HepG2 (cell line): ENCODE results near the gene DYSF. TPM values are rescaled to one million over a fixed set of nuclear protein-coding genes. Genes with fewer than 3 reads are reported as not detected.

Source experiments
- ATAC-seq: fragments of 200-7000 bp; cut with Tn5 transposase; 3 replicates; pipeline ENCODE4 v1.9.1; 2020; ENCODE audit warnings: mild to moderate bottlenecking, moderate library complexity
- BruUV-seq: library from RNA; stranded (reverse); fragments of 400-500 nt; replicated peaks from 2 replicates; lab custom pipeline; 2021; lab: Mats Ljungman, UMichigan
- CTCF ChIA-PET: fragments of 300-600 bp; formaldehyde crosslinking; extraction: SDS; loops from one replicate; lab custom pipeline; 2021; ENCODE audit warnings: low total read pairs, inconsistent platforms, low intra/inter-chr PET ratio; lab: Yijun Ruan, JAX
- POLR2A ChIA-PET: fragments of 350-600 bp; sonication (Branson Sonifier 250); formaldehyde crosslinking; loops from one replicate; lab custom pipeline; 2020; ENCODE audit warnings: antibody characterized with exemption, inconsistent platforms; lab: Yijun Ruan, JAX
- DNase-seq: peaks from one replicate; pipeline ENCODE4 v3.0.0-alpha.2; 2015; ENCODE audit warnings: low spot score
- FAIRE-seq: peaks from 3 replicates; lab custom pipeline; 2011; peaks lifted over from hg19 to GRCh38; lab: Jason Lieb, UNC
- H2AFZ ChIP-seq: one replicate; pipeline ENCODE4 v1.6.1; 2011; ENCODE audit warnings: low read length, inconsistent platforms
- H3K27ac ChIP-seq: fragments of 300-600 bp; 3 replicates; pipeline ENCODE4 v1.8.0; 2011; ENCODE audit warnings: mixed run types, mild to moderate bottlenecking, mixed read lengths, low read length, inconsistent platforms; ENCODE audit not compliant: insufficient read depth; ENCODE audit errors: extremely low read length
- H3K27me3 ChIP-seq, 2 experiments: fragments of 200-600 bp in 1 of 2; 2 replicates in 1 of 2; 3 replicates in 1 of 2; pipeline versions ENCODE4 v1.6.0 to v1.8.0; 2011; ENCODE audit warnings: low read length in 2 of 2, mild to moderate bottlenecking in 2 of 2, moderate library complexity in 2 of 2, inconsistent platforms in 1 of 2; ENCODE audit not compliant: insufficient read depth in 2 of 2, control insufficient read depth in 1 of 2
- H3K36me3 ChIP-seq, 2 experiments: fragments of 200-600 bp in 1 of 2; replicated peaks in 1 of 2; 2 replicates in 1 of 2; 3 replicates in 1 of 2; pipeline versions ENCODE4 v1.5.1 to v1.8.0; 2011; ENCODE audit warnings: low read length in 2 of 2, inconsistent platforms in 1 of 2; ENCODE audit not compliant: insufficient read depth in 2 of 2, control insufficient read depth in 1 of 2
- H3K4me1 ChIP-seq: 2 replicates; pipeline ENCODE4 v1.5.1; 2012; ENCODE audit warnings: low read length, inconsistent platforms; ENCODE audit not compliant: insufficient read depth
- H3K4me2 ChIP-seq: 2 replicates; pipeline ENCODE4 v1.6.0; 2011; ENCODE audit warnings: low read depth, low read length, inconsistent platforms
- H3K4me3 ChIP-seq, 3 experiments: fragments of 200-600 bp in 1 of 3; sonication (generic), shearing (Covaris generic) in 1 of 3; replicated peaks in 1 of 3; 2 replicates each; pipeline ENCODE4 v1.5.1; 2011 to 2016; ENCODE audit warnings: low read length in 3 of 3, inconsistent platforms in 2 of 3, low read depth in 2 of 3, mild to moderate bottlenecking in 2 of 3, control low read depth in 1 of 3, mixed read lengths in 1 of 3; ENCODE audit not compliant: insufficient read depth in 1 of 3
- H3K79me2 ChIP-seq: one replicate; pipeline ENCODE4 v1.6.1; 2011; ENCODE audit warnings: low read length, inconsistent platforms; ENCODE audit not compliant: insufficient read depth
- H3K9ac ChIP-seq: 2 replicates; pipeline ENCODE4 v1.6.0; 2011; ENCODE audit warnings: mild to moderate bottlenecking, low read depth, low read length, inconsistent platforms; ENCODE audit not compliant: insufficient read depth
- H3K9me3 ChIP-seq: 2 replicates; pipeline ENCODE4 v1.5.1; 2012; ENCODE audit warnings: mild to moderate bottlenecking, low read length
- H4K20me1 ChIP-seq: 2 replicates; pipeline ENCODE4 v1.6.0; 2011; ENCODE audit warnings: inconsistent platforms, mild to moderate bottlenecking, low read length, moderate library complexity; ENCODE audit not compliant: insufficient read depth
- CBFB ChIP-seq: sonication (generic); formaldehyde crosslinking; IDR thresholded peaks from 2 replicates; pipeline ENCODE4 v1.4.0; 2020; ENCODE audit warnings: missing genetic modification reagents
- EED ChIP-seq: sonication (generic); formaldehyde crosslinking; IDR thresholded peaks from 2 replicates; pipeline ENCODE4 v1.5.0; 2020; ENCODE audit warnings: mild to moderate bottlenecking, missing genetic modification reagents
- GATA4 ChIP-seq: sonication (generic); IDR thresholded peaks from 2 replicates; pipeline ENCODE4 v1.6.1; 2016; ENCODE audit warnings: antibody characterized with exemption, low read depth, borderline replicate concordance
- JDP2 ChIP-seq: sonication (generic); formaldehyde crosslinking; IDR thresholded peaks from 2 replicates; pipeline ENCODE4 v1.8.1; 2022; ENCODE audit warnings: missing genetic modification reagents, borderline replicate concordance
- MTA1 ChIP-seq: sonication (generic); formaldehyde crosslinking; IDR thresholded peaks from 2 replicates; pipeline ENCODE4 v1.4.0; 2020; ENCODE audit warnings: missing genetic modification reagents, mild to moderate bottlenecking, borderline replicate concordance
- MYPOP ChIP-seq: sonication (generic); formaldehyde crosslinking; IDR thresholded peaks from 2 replicates; pipeline ENCODE4 v1.8.1; 2023; ENCODE audit warnings: mild to moderate bottlenecking, moderate library complexity, missing genetic modification reagents
- SALL1 ChIP-seq: sonication (generic); formaldehyde crosslinking; IDR thresholded peaks from 2 replicates; pipeline ENCODE4 v1.8.0; 2022; ENCODE audit warnings: mild to moderate bottlenecking, missing genetic modification reagents
- ZBTB7A ChIP-seq: sonication (generic); formaldehyde crosslinking; IDR thresholded peaks from 2 replicates; pipeline ENCODE4 v1.8.0; 2022; ENCODE audit warnings: mild to moderate bottlenecking, missing genetic modification reagents
- ZMAT3 ChIP-seq: sonication (generic); formaldehyde crosslinking; conservative IDR thresholded peaks from 2 replicates; pipeline ENCODE4 v1.7.0; 2021; ENCODE audit warnings: missing genetic modification reagents
- WGBS: methylation state at CpG from one replicate; pipeline ENCODE4 v1.1.6; 2017; ENCODE audit warnings: low lambda C conversion rate; 5-methylcytosine and 5-hydroxymethylcytosine counted together
- in situ Hi-C: cut with HindIII; loops from 2 replicates; pipeline ENCODE4 v1.10.0; 2017; ENCODE audit warnings: low pct_unique_long_range_greater_than_20kb; ENCODE audit not compliant: extremely low pct_ligation_motif_present
- intact Hi-C: fragments of 100-400 bp; cut with micrococcal nuclease; formaldehyde crosslinking; loops from one replicate; pipeline ENCODE4 v1.10.0; 2022; ENCODE audit not compliant: unreplicated experiment
- polyA plus RNA-seq, 8 experiments: library from polyadenylated mRNA; depleted of rRNA in 3 of 8; stranded (reverse) in 7 of 8; unstranded in 1 of 8; fragments of >200 nt; fragmentation: Illumina TruSeq in 4 of 8; extraction: Trizol in 4 of 8; gene quantifications; 2 replicates each; pipeline versions ENCODE4 v1.2.1 to v1.2.3, GENCODE V29; 2011 to 2016; ENCODE audit warnings: low read depth in 4 of 8, missing spikeins in 1 of 8, mixed read lengths in 1 of 8; ENCODE audit not compliant: insufficient read depth in 1 of 8
- total RNA-seq, 5 experiments: library from RNA; depleted of rRNA; stranded (reverse); fragments of >200 nt; fragmentation: Illumina TruSeq; extraction: Trizol; gene quantifications; 2 replicates each; pipeline ENCODE4 v1.2.3, GENCODE V29; 2016; ENCODE audit warnings: low read depth in 1 of 5
- TF ChIP-seq, protein P1 (sequence below): sonication (generic); formaldehyde crosslinking; IDR thresholded peaks from 2 replicates; pipeline ENCODE4 v1.8.0; 2022; ENCODE audit warnings: mild to moderate bottlenecking, missing genetic modification reagents

DYSF gene
- total and polyA plus RNA-seq, 2 of the 13 experiments (the other 11 are each of a cell fraction or from before 2014, with no cell fraction given): 0.15 to 2.4 TPM

DNA sequence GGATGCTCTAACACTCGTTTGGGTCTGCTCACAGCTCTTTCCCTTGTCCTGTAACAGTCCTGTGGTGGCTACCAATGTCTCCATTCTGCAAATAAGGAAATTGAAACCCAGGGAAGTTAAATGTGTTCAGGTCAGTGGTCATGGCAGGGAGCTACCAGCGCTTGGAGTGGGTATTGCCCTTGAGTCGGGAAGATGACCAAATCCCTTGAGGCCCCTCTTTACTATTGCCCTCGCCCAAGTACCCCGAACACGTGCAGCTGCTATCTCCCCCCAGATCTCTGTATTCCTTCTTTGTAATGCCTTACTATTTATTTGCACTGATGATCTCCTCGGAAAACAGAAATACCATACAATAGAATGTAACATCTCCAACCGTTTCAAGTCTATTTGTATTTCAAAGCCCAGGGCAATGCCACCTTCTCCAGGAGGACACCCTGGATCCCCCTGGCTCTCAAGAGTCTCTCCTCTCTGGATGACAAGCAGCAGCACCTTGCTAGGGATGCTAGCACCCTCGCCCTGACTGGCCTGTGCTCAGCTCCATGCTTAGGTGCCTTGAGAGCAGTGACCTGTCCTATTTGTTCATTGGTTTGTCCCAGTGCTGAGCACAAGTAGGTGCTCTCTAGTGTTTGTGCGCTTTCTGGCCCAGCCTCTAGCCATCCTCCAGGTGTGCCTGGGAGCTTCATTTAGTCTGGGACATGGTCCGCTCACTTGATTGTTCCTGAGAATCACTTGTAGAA is 15.1 kb downstream of the DYSF start:
- in situ Hi-C loops (no loop called here), intact Hi-C loops (no loop called here)
- Histone ChIP-seq H3K27ac (no peak overlapping the region), H3K36me3 (no peaks in the 10 kb centered on the region), H3K4me3 (no peak overlapping the region), H3K79me2 (no peaks in the 10 kb centered on the region), H4K20me1 (no peaks in the 10 kb centered on the region), H3K27me3 (peaks cover 8 to 63% of the 10 kb centered on the region in 2 experiments), H3K9ac (no peak overlapping the region), H3K4me1 (peaks cover 6% of the 10 kb centered on the region; the same call in 1 of the 2 replicates), H3K4me2 (no peak overlapping the region), H2AFZ (no peak overlapping the region)
- ChIA-PET POLR2A (no interaction called here), CTCF (no interaction called here)
- BruUV-seq: no TSS peak
- ATAC-seq: no peak
- DNase-seq: no peak
- WGBS: 54% methylated on average over 11 of the region's 11 CpGs
- TF ChIP-seq MTA1 (CRISPR knock-in tag) (no peak), ZMAT3 (CRISPR knock-in tag) (no peak), EED (CRISPR knock-in tag) (no peak), GATA4 (no peak), JDP2 (no peak)
- TF ChIP-seq, all 625 proteins: peak for 0
- H3K9me3 ChIP-seq: no peaks in the 10 kb centered on the region
- no peak for FAIRE-seq

DNA sequence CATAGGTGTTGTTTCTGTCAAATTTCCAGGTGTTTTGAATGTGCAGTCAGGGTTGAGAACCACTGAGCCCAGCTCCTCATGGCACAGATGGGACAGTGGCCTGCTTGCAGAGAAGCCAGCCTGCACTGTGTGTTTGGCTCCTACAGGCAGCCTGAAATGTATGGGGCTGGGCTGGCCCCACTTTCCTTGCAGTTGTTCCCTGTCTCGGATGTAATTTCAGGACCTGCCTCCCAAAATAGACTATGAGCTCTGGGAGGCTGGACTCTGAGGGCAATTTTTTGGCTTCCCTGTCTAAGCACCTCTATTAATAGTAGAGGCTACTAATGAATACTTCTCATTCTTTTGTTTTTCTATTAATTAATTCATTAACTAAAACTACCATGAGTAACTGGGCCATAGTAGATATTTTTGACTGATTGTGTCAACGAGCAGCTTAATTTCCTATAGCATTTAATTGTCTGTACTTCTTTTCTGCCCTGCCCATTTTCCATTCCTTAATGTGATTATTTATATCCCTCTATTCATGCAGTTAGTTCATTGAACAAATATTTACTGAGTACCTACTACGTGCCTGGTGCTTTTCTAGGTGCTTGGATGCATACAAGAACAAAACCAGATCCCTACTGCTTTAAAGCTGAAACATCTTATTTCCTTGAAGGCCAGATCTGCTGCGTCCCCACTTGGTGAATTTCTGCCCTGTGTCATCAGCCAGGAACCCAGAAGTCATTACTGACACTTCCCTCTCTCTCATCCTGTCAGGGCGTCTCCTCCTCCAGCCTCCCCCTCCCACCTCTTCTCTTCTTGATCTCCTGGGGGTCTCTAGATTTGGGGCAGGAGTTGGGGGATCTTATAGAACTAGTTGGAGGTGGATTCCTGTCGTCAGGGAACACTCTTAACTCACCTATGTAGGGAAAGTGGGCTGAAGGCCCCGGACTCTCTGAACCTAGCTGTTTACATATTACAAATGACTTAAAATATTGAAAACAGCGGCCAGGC is 16.3 kb downstream of the DYSF start:
- Histone ChIP-seq H3K4me3 (no peak overlapping the region), H2AFZ (no peak overlapping the region), H3K79me2 (no peaks in the 10 kb centered on the region), H3K4me2 (no peak overlapping the region), H3K9ac (no peak overlapping the region), H3K4me1 (peaks cover 6% of the 10 kb centered on the region; the same call in 1 of the 2 replicates), H4K20me1 (no peaks in the 10 kb centered on the region), H3K27ac (no peak overlapping the region), H3K36me3 (no peaks in the 10 kb centered on the region), H3K9me3 (no peaks in the 10 kb centered on the region), H3K27me3 (peaks cover 8 to 55% of the 10 kb centered on the region in 2 experiments)
- ATAC-seq (no peak), FAIRE-seq (no peak), DNase-seq (no peak)
- intact Hi-C loops: no loop called here
- ChIA-PET POLR2A (no interaction called here), CTCF (no interaction called here)
- BruUV-seq: no TSS peak
- WGBS: 27% methylated on average over 8 of the region's 8 CpGs
- in situ Hi-C loops: no loop called here
- TF ChIP-seq CBFB (CRISPR knock-in tag) (no peak), SALL1 (CRISPR knock-in tag) (no peak), ZBTB7A (CRISPR knock-in tag) (no peak), MYPOP (CRISPR knock-in tag) (no peak)
- TF ChIP-seq, protein P1, sequence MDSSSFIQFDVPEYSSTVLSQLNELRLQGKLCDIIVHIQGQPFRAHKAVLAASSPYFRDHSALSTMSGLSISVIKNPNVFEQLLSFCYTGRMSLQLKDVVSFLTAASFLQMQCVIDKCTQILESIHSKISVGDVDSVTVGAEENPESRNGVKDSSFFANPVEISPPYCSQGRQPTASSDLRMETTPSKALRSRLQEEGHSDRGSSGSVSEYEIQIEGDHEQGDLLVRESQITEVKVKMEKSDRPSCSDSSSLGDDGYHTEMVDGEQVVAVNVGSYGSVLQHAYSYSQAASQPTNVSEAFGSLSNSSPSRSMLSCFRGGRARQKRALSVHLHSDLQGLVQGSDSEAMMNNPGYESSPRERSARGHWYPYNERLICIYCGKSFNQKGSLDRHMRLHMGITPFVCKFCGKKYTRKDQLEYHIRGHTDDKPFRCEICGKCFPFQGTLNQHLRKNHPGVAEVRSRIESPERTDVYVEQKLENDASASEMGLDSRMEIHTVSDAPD (CRISPR knock-in tag): no peak
